Muscle of arm (tissue), 12 donors: ENCODE results near the gene DNAH14. TPM values are rescaled to one million over a fixed set of nuclear protein-coding genes. Genes with fewer than 3 reads are reported as not detected.

ENCODE experiments used
- DNase-seq: peaks from one replicate; pipeline ENCODE4 v3.0.0-alpha.2; 2013
- polyA plus RNA-seq, 12 donors: library from polyadenylated mRNA; unstranded; fragments of 120-200 nt; gene quantifications; one replicate each; pipeline ENCODE4 v1.2.1, GENCODE V29; 2013; ENCODE audit not compliant: insufficient read length in 12 of 12

The DNAH14 gene
- polyA plus RNA-seq, 12 donors = 4.0 to 16.5 (median 6.5) TPM; not detected in 1

DNA sequence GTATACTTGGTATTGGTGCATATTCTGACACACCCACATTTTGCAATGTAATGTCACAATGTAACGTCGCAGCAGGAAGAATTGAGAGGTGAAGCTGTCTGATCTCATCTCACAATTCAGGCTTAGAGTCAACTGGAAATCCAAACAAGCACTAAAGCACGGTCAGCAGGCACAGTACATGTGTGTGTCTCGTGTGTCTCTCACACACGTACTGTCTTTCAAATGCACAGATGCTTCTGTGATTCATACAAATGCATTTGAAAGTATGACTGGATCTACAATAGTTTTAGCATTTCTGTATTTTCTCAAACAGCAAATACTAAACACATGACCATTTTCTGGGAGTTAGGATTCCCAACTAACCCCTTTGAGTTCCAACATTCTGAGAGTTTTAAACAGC, 471.5 kb downstream of the DNAH14 start:
- no peak for DNase-seq

DNA sequence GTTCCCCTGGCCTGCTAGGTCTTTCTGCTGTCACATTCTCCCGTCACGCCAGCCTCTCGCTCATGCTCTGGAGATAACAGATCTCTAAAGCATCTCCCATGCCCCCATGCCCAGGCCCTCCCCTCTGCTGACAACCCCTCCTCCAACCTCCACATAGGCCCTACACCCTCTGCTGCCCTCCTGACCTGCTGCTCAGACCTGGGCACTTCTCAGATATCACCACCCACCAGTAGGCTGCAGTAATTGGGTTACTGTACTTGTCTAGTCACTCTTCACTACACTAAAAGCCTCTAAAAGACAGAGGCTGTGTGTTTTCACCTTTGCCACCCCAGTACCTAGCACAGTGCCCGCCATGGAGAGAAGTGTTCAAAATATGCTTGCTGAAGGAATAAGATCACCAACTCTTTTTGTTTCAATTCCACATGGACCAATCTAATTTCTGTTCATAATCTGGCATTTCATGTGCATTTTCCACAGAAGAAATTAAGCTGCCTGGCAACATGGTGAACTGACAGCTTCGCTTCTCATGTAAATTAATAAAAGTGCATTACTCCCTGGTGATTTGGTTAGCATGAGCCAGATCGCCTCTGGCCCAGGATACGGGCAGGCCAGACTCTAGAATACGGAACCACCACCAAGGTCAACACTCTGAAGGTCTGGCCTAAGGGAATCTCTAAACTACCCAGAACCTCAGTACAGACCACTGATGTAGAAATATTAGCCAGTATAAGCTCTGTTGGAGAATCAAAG, 477.7 kb downstream of the DNAH14 start:
- no peak for DNase-seq

DNA sequence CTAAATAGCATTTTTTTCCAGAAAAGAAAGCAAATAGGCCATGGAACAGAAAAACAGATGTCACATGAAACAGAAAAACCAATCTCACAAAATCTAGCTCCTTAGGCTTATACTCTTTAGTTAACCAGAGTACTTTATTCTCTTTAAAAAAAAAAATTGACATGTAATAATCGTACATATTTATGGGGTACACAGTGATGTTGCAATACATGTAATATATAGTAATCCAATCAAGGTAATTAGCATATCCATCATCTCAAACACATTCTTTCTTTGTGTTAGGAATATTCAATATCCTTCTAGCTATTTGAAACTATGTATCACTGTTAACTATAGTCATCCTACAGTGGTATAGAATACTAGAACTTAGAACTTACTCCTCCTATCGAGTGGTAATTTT, 478.3 kb downstream of the DNAH14 start:
- DNase-seq = no peak

DNA sequence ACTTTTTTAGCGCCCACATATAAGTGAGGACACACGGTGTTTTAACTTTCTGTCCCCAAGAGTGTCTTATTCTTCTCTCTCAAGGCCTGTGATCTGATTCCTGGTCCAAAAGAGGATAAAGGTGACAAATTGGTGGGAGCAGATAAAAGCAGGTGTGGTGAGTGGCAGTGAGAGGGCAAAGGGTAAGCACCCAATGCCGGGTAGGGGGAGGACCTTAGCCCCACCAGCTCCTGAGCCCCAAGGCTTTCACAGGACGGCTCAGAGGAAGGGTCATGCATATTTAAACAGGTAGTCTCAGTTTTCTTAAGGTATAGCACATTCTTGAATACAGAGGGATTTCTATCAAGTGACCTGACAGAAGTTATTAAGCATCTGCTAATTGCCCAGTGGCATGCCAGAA, 478.8 kb downstream of the DNAH14 start:
- DNase-seq = no peak

DNA sequence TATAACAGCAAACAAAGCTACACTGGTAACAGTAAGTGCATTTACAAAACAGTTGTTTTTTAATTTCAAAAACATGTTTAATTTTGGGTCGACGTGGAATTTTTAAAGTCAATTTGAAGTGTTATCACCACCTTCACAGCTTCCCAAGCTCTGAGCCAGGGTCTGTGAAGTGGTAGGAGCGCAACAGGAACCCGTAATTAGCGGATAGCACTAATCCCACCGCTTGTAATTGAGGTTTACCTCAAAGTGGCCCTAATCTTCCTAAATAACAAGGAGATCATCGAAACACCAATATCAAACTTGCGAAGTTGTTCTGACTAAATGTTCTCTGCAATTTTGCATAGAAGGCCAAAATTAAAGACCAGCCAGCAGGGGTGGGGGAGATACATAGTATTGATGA, 479.6 kb downstream of the DNAH14 start:
- DNase-seq = no peak

GRCh38 chr1:225410036-225410435, 480.6 kb downstream of the DNAH14 start:
- no peak for DNase-seq

DNA sequence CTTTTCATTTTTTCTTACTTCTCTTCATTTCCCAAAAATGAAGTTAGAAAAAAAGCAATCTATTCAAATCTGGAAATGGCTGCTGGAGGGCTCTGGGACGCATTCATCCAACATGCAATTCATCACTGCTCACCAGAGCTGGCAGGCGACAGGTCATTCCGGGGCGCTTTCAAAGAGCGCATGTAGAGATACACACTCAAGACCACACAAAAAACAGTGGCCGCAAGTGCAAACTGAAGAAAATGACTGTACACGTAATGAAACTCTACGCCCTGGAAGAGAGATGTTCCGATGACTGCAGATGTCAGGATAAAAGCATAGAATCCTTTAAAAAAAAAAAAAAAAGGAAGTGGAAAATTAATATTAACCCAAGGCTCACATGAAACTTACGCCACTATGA, 482.8 kb downstream of the DNAH14 start:
- DNase-seq = no peak

DNA sequence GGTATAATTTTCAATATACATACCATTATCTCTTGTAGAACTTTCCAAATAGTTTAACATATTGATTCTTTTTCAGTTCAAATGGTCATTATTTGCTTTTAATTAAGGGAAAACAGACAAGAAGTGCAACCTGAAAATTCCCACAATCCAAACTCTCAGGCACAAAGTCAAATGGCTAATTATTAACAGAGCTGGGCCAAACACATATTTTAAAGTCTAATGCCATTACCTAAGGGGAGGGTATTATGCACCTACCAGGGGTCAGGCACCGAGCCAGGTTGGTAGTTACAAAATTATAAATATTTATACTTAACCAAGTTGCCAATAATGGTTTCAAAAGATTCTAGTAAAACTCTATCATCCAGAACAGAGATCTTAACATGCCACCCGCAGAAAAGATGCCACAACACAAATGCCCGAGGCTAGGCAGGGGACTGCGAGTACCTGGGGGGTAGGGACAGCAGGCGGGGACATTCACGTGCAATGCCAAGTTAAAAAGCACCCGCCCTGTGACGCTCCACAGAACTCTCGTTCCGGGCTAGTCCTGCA, 483.4 kb downstream of the DNAH14 start:
- no peak for DNase-seq

GRCh38 chr1:225413708-225414375, 484.4 kb downstream of the DNAH14 start:
- DNase-seq = no peak

GRCh38 chr1:225415307-225415706, 485.8 kb downstream of the DNAH14 start:
- no peak for DNase-seq

GRCh38 chr1:225415967-225416745, 486.7 kb downstream of the DNAH14 start:
- DNase-seq = no peak

- DNase-seq = no peak
These were observed 488.6 kb downstream of the DNAH14 start for GRCh38 chr1:225418059-225418458.

DNA sequence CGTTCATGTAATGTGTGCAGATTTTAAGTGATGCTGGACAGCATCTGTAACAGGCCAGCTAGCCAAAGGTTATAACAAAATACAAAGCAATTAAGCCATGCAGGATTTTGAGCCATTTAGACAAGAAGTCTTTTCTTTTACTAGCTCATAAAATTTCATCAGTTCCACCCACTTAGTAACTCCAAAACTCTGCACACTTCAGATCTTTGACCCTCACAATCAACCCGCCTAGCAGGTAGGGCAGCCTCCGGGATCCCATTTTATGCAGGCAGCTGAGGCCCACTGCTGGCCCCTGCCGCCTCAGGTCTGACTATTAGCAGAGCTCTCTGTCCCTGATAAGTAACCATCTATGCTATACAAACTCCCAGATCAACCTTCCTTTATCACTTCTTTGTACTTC, 489.1 kb downstream of the DNAH14 start:
- DNase-seq = no peak

- DNase-seq = no peak
These were observed 492.6 kb downstream of the DNAH14 start for GRCh38 chr1:225422031-225422605.

- no peak for DNase-seq
These were observed 493.5 kb downstream of the DNAH14 start for GRCh38 chr1:225422795-225423517.

GRCh38 chr1:225423518-225423855, 494.0 kb downstream of the DNAH14 start:
- DNase-seq = no peak

DNA sequence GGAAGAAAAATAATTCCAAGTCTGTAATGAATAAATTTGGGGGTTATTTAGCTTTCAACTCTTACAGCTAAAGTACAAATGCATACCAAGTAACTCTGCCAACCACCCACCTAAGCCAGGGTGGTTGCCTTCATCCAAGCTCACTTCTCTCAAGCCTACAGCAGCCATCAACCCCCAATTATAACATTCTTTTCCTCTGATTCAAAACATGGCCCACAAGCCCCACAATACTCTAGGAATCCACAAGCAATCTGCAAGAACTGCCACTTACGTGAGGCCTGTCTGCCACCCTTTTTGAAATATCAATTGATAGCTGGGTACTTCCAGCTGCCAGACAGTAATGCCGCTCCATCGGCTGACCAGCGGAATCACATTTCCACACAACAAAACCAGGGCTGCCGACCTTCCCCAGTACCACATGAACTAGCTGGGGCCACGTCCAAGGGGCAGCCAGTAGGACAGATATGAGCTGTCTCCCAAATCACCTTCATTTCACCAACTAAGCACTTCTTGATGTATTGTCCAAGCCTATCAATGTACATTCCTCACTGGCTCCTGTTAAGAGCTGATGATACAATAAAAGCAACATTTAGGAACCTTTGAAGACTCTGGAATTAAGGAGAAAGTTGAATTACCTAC, 495.2 kb downstream of the DNAH14 start:
- DNase-seq = no peak

GRCh38 chr1:225425201-225425786, 495.8 kb downstream of the DNAH14 start:
- no peak for DNase-seq

GRCh38 chr1:225426395-225427234, 497.1 kb downstream of the DNAH14 start:
- peak; percentile 34 for DNase-seq
